GM12874 (cell line): ENCODE data around the gene LEMD3.

Experiments used
- CTCF ChIP-seq: IDR thresholded peaks from 2 replicates; pipeline ENCODE4 v1.5.1; 2011; ENCODE audit warnings: low read depth, mild to moderate bottlenecking, control low read depth, low read length, moderate library complexity; ENCODE audit not compliant: insufficient read depth

Gene LEMD3

GRCh38 chr12:65279369-65280112 is 110.2 kb downstream of the LEMD3 start:
- TF ChIP-seq CTCF: no peak

- no peak for TF ChIP-seq CTCF
Observed at GRCh38 chr12:65280306-65280705, 110.9 kb downstream of the LEMD3 start.

DNA sequence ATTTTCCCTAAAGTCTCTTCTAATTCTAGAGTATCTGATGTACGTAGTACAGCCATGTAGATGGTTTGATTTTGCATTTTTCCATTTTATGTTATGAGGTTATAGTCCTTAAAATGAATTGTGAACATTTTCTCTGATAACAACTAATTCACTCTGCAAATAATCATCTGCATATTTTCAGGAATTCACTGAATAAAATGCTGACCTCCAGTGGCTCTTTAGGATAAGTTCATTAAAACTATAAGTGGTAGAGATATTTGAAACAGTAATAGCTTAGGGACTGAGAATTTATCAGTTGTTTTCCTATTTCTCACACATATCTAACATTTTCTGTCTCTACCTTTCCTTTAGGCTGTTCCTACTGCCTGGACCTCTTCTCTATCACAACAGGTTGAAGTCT is 113.5 kb downstream of the LEMD3 start:
- TF ChIP-seq CTCF: no peak

GRCh38 chr12:65287426-65287825 is 118.0 kb downstream of the LEMD3 start:
- TF ChIP-seq CTCF: no peak

GRCh38 chr12:65292241-65292640 is 122.9 kb downstream of the LEMD3 start:
- TF ChIP-seq CTCF: no peak

DNA sequence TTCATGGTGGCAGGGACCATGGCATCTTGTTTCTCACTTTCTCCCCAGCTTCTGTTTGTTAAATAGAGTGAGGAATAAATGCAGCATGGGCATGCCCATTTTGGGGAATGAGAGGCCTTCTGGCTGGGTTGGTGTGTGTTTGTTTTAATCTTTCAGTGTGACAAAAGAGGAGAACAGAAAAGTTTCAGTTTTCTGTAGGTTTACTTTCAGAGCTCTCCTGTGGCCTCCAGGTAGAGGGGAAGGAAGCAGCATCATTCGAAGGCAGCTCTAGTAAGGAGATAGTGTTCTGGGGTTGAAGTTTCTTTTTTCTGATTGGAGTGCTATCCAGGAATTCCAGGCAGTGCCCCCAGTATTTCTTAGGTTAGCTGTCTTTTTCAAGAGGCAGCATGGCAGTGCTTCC is 124.4 kb downstream of the LEMD3 start:
- TF ChIP-seq CTCF: no peak

GRCh38 chr12:65294641-65295262 is 125.4 kb downstream of the LEMD3 start:
- no peak for TF ChIP-seq CTCF
